Measurements from ENCODE around the gene CTNNBL1.

DNA sequence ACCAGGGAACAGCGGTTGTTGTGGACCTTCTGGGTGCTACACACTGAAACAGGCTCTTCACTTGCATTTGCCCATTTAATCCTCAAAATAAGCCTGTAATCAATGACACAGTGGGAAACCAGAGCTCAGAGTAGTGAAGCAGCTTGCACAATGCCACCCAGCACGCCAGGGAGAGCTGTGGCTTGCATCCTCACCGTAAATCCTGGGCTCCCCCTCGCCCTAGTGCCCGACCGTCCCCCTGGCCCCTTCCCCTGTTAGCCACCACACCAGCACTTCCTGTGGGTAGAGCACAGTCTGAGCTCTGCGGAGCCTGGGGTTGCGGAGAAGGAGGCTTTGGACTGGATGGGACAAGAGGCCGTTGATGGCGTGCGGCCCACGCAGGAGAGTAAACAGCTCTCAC is 223.6 kb downstream of the CTNNBL1 start:
- TF ChIP-seq GATA3 (IDR thresholded peaks at IDR 0.05; ENCODE audit: low read depth, low read length) (no peak), GATA2 (IDR thresholded peaks at IDR 0.05; ENCODE audit: low read depth, low read length) (no peak)
